Calu3 (cell line): ENCODE measurements around the gene CACNA2D4. TPM values are rescaled to one million over a fixed set of nuclear protein-coding genes. Genes with fewer than 3 reads are reported as not detected.

ENCODE experiments used
- BruUV-seq: library from RNA; stranded (reverse); fragments of 400-500 nt; replicated peaks from 2 replicates; lab custom pipeline; 2021; lab: Mats Ljungman, UMichigan
- CTCF ChIA-PET: fragments of 300-600 bp; sonication (Branson Sonifier 250); formaldehyde crosslinking; loops from one replicate; lab custom pipeline; 2022; ENCODE audit warnings: antibody characterized with exemption; lab: Charles Lee
- DNase-seq: peaks from one replicate; pipeline ENCODE4 v3.0.0; 2022
- H3K27ac Mint-ChIP-seq: one replicate; pipeline ENCODE4 v1.8.0; 2022; ENCODE audit warnings: mixed read lengths; ENCODE audit not compliant: unreplicated experiment
- H3K27me3 Mint-ChIP-seq: one replicate; pipeline ENCODE4 v1.8.0; 2022; ENCODE audit warnings: mixed read lengths; ENCODE audit not compliant: unreplicated experiment
- H3K36me3 Mint-ChIP-seq: one replicate; pipeline ENCODE4 v1.8.0; 2022; ENCODE audit warnings: mild to moderate bottlenecking, moderate library complexity, mixed read lengths; ENCODE audit not compliant: insufficient read depth, unreplicated experiment
- H3K4me1 Mint-ChIP-seq: one replicate; pipeline ENCODE4 v1.8.0; 2022; ENCODE audit warnings: mild to moderate bottlenecking, low read depth, mixed read lengths; ENCODE audit not compliant: unreplicated experiment
- H3K4me3 Mint-ChIP-seq: one replicate; pipeline ENCODE4 v1.8.0; 2022; ENCODE audit warnings: mild to moderate bottlenecking, low read depth, moderate library complexity, mixed read lengths; ENCODE audit not compliant: unreplicated experiment
- H3K9me3 Mint-ChIP-seq: one replicate; pipeline ENCODE4 v1.8.0; 2022; ENCODE audit warnings: low read depth, mixed read lengths; ENCODE audit not compliant: unreplicated experiment
- CTCF ChIP-seq: fragments of 200-600 bp; IDR thresholded peaks from one replicate; pipeline ENCODE4 v1.8.0; 2022; ENCODE audit warnings: antibody characterized with exemption; ENCODE audit not compliant: unreplicated experiment
- intact Hi-C: fragments of 100-400 bp; cut with micrococcal nuclease; formaldehyde crosslinking; loops from one replicate; pipeline ENCODE4 v1.10.0; 2022; ENCODE audit not compliant: unreplicated experiment
- total RNA-seq: library from RNA; stranded (reverse); gene quantifications from 2 replicates; pipeline ENCODE4 v1.2.3, GENCODE V29; 2022

The CACNA2D4 gene
- total RNA-seq, 1 experiment from 2014 or later = 0.80 TPM

- H3K4me1 Mint-ChIP-seq = no peaks in the 10 kb centered on the region
- no peaks in the 10 kb centered on the region for H3K36me3 Mint-ChIP-seq
- DNase-seq = no peak
- intact Hi-C loops = no loop called here
- no peak overlapping the region for H3K27ac Mint-ChIP-seq
- H3K9me3 Mint-ChIP-seq = no peaks in the 10 kb centered on the region
- TF ChIP-seq CTCF = no peak
- peaks cover 92% of the 10 kb centered on the region for H3K27me3 Mint-ChIP-seq
- H3K4me3 Mint-ChIP-seq = no peak overlapping the region
- no TSS peak for BruUV-seq
- CTCF ChIA-PET = interaction anchor here (0.9 kb wide), 1 partner anchor 10 kb away, joined by 3 read pairs; no protein-coding TSS in a partner anchor
These were observed 11.7 kb upstream of the CACNA2D4 start for GRCh38 chr12:1929985-1930802.

- CTCF ChIA-PET = no interaction called here
- intact Hi-C loops = no loop called here
These were observed 11.0 kb upstream of the CACNA2D4 start for GRCh38 chr12:1929241-1929984.

GRCh38 chr12:1928439-1929121 lies 10.1 kb upstream of the CACNA2D4 start:
- no peak for TF ChIP-seq CTCF
- H3K9me3 Mint-ChIP-seq = no peaks in the 10 kb centered on the region
- H3K27me3 Mint-ChIP-seq = peaks cover 100% of the 10 kb centered on the region
- no TSS peak for BruUV-seq
- no peaks in the 10 kb centered on the region for H3K4me1 Mint-ChIP-seq
- no peak for DNase-seq
- no peak overlapping the region for H3K27ac Mint-ChIP-seq
- no peak overlapping the region for H3K4me3 Mint-ChIP-seq
- intact Hi-C loops = no loop called here
- CTCF ChIA-PET = no interaction called here
- H3K36me3 Mint-ChIP-seq = no peaks in the 10 kb centered on the region

More at GRCh38 chr12:1929241-1929984, 11.0 kb upstream of the CACNA2D4 start:
- no peak for DNase-seq
- Mint-ChIP-seq H3K27ac (no peak overlapping the region), H3K4me3 (no peak overlapping the region), H3K4me1 (no peaks in the 10 kb centered on the region), H3K9me3 (no peaks in the 10 kb centered on the region), H3K27me3 (peaks cover 92% of the 10 kb centered on the region), H3K36me3 (no peaks in the 10 kb centered on the region)
- BruUV-seq = no TSS peak
- no peak for TF ChIP-seq CTCF

GRCh38 chr12:1927751-1928351 lies 9.4 kb upstream of the CACNA2D4 start:
- H3K27me3 Mint-ChIP-seq = peaks cover 100% of the 10 kb centered on the region
- BruUV-seq = no TSS peak
- H3K36me3 Mint-ChIP-seq = no peaks in the 10 kb centered on the region
- CTCF ChIA-PET = no interaction called here
- no peaks in the 10 kb centered on the region for H3K9me3 Mint-ChIP-seq
- no peak overlapping the region for H3K4me3 Mint-ChIP-seq
- intact Hi-C loops = no loop called here
- no peaks in the 10 kb centered on the region for H3K4me1 Mint-ChIP-seq
- TF ChIP-seq CTCF = no peak
- H3K27ac Mint-ChIP-seq = no peak overlapping the region
- DNase-seq = no peak
